ENCODE results near the gene DNAI2. TPM values are rescaled to one million over a fixed set of nuclear protein-coding genes. Genes with fewer than 3 reads are reported as not detected.

The DNAI2 gene
- total and polyA plus RNA-seq, 9 of the 15 experiments (the other 6 are each of a cell fraction or from before 2014, with no cell fraction given): not detected

- TF ChIP-seq CTCF (IDR thresholded peaks at IDR 0.05 in 2 of 3, conservative IDR thresholded peaks at IDR 0.05 in 1 of 3; ENCODE audit: insufficient read depth in 2 of 3, low read depth in 1 of 3, low read length in 3 of 3) (peak in 2 of 3 experiments; percentile 27 to 36; a peak in 2 of 6 replicates), ZNF639 (CRISPR knock-in tag; conservative IDR thresholded peaks at IDR 0.05 in 1 of 2, IDR thresholded peaks at IDR 0.05 in 1 of 2) (0 out of 4 replicates have a peak, but pooled peaks of 1 of the 2 experiments have one; percentile 25), ARNT (IDR thresholded peaks at IDR 0.05) (no peak), FOS (IDR thresholded peaks at IDR 0.05; ENCODE audit: extremely low read depth, insufficient read length) (no peak), MXD1 (CRISPR knock-in tag; IDR thresholded peaks at IDR 0.05; ENCODE audit: borderline replicate concordance, poor library complexity, severe bottlenecking) (no peak), ARID1B (IDR thresholded peaks at IDR 0.05) (peak; percentile 11; the same call in 1 of the 2 replicates), NR4A1 (CRISPR knock-in tag; IDR thresholded peaks at IDR 0.05) (no peak), NR4A1 (tag; IDR thresholded peaks at IDR 0.05) (0 out of 2 replicates have a peak, but pooled peaks have one; percentile 42), GATAD2A (IDR thresholded peaks at IDR 0.05) (no peak), ZNF699 (CRISPR knock-in tag; IDR thresholded peaks at IDR 0.05; ENCODE audit: insufficient replicate concordance) (no peak), PRDM10 (IDR thresholded peaks at IDR 0.05; ENCODE audit: partially characterized antibody) (peak; percentile 54), ARID4B (CRISPR knock-in tag; IDR thresholded peaks at IDR 0.05) (no peak), GTF2A2 (tag; IDR thresholded peaks at IDR 0.05) (no peak), MCM7 (IDR thresholded peaks at IDR 0.05) (no peak), ATF1 (CRISPR knock-in tag; IDR thresholded peaks at IDR 0.05) (no peak), ATF1 (tag; IDR thresholded peaks at IDR 0.05) (no peak)
Observed at GRCh38 chr17:74290340-74290739, 16.3 kb downstream of the DNAI2 start (continued).

Data from K562 (cell line).